Stimulated activated CD4-positive, alpha-beta T cell treated with anti-CD3 and anti-CD28 coated beads, Interleukin-15, amount 100 ng/mL, for 1 hour (primary cell): ENCODE measurements around the gene RHBDD1.

Experiments
- DNase-seq, 2 donors: peaks; one replicate each; pipeline ENCODE4 v3.0.0-alpha.2; 2020; ENCODE audit warnings: low read depth in 1 of 2, low spot score in 1 of 2

The RHBDD1 gene

DNA sequence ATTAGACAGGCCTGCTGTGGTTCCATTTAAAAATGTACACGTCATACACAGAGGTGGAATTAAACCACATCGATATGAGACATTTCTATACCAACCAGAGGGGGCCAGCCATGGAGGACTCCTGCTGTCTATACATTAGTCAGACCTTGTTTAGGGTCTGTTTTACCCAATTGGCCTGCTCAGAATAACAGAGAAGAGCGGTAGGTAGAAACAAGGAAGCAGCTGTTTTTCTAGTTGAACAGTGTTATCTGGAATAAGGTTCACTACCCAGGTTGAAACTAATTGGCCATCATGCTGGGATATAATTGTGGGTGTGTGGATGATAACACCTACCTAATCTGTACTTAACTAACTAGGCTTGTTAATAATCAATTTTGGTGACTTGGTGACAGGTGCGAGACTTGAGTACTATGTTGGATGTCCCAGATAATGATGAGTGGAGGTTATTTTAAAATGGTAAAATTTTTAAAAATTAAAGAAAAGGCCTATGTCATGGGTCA, 47.5 kb downstream of the RHBDD1 start:
- DNase-seq, result no peak

DNA sequence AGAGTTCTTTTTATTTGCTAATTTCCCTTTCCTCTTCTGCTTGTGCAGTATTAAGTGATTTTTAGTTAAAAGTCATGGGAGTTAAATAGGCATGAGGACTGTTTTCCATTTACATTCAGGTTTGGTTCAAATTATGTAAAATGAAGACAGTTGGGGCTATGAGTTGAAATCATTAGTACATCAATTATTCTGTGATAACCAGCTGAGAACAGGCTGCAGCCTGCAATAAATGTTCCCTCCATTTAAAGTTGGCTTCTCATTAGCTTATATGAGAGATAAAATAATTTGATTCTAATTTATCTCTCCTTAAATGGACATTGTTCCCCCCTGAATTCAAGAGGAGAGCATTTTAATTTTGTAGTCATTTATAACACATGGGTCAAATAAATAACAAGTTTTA, 48.3 kb downstream of the RHBDD1 start:
- DNase-seq, result no peak

DNA sequence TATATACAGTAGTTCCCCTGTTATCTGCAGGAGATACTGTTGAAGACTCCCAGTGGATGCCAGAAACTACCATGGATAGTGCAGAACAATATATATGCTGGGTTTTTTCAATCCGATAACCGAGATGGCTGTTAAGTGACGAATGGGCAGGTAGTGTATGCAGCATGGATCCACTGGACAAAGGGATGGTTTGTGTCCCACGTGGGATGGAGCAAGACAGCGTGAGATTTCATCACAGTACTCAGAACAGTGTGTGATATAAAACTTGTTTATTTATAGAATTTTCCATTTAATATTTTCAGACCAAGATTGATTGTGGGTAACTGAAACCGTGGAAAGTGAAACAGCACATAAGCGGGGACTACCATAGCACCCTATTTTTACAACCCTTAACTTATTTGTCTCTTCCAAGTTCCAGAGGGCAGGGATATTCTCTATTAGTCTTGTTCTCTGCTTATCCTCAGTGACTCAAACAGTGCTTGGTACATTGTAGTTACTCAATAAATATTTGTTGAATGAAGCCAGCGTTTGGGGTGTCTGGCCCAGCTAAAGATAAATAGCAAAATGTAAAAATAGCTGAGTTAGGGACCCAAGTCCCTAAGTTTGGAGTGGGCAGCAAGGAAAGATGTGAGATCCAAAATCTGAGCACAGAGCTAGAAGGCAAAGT, 50.0 kb downstream of the RHBDD1 start:
- no peak for DNase-seq

DNA sequence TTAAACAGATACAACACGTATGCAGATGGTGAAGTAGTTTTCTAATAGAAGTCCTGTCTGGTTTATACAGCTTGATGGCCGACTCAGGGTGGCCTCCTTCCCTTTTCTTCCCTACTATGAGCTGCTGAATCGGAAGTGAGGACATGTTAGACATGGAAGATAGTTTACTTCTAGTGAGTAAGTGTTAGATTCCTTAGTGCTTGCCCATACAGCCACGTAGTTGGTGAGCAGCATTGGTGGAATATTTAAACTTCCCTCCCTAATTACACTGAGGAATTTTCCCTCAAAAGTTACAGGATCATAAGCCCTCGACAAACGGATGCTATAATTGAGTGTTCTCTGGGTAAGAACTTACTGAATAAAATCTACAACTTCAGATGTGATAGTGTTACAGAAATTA, 52.1 kb downstream of the RHBDD1 start:
- DNase-seq, result no peak

GRCh38 chr2:226888378-226888965, 52.6 kb downstream of the RHBDD1 start:
- DNase-seq, result no peak

- DNase-seq, result no peak
Observed at GRCh38 chr2:226888971-226889370, 53.1 kb downstream of the RHBDD1 start.

GRCh38 chr2:226890286-226890685, 54.4 kb downstream of the RHBDD1 start:
- DNase-seq, result no peak

GRCh38 chr2:226891780-226892590, 56.1 kb downstream of the RHBDD1 start:
- DNase-seq, result no peak

GRCh38 chr2:226892729-226893128, 56.9 kb downstream of the RHBDD1 start:
- no peak for DNase-seq

- DNase-seq, result no peak
Observed at GRCh38 chr2:226893216-226893615, 57.4 kb downstream of the RHBDD1 start.

DNA sequence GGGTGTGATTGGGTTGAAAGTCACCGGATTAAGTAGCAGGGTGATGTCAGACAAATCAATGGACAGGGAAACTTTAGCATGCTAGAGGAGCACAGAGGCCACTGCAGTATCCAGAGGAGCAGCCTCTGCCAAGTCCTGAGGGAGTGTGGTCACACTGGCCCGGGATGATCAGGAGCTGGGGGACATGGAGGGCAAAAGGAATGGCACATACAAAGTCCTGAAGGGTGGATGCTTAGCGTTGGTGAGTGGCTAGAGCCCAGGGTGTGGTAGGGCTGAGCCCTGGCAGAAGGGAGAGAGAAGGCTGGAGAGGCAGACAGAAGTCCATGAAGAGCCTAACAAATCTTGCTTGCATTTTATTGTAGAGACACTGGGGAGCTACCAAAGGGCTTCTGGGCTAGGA, 58.9 kb downstream of the RHBDD1 start:
- no peak for DNase-seq

GRCh38 chr2:226895579-226895978, 59.7 kb downstream of the RHBDD1 start:
- DNase-seq, result no peak

GRCh38 chr2:226898121-226898520, 62.3 kb downstream of the RHBDD1 start:
- no peak for DNase-seq

GRCh38 chr2:226898897-226899296, 63.0 kb downstream of the RHBDD1 start:
- no peak for DNase-seq

DNA sequence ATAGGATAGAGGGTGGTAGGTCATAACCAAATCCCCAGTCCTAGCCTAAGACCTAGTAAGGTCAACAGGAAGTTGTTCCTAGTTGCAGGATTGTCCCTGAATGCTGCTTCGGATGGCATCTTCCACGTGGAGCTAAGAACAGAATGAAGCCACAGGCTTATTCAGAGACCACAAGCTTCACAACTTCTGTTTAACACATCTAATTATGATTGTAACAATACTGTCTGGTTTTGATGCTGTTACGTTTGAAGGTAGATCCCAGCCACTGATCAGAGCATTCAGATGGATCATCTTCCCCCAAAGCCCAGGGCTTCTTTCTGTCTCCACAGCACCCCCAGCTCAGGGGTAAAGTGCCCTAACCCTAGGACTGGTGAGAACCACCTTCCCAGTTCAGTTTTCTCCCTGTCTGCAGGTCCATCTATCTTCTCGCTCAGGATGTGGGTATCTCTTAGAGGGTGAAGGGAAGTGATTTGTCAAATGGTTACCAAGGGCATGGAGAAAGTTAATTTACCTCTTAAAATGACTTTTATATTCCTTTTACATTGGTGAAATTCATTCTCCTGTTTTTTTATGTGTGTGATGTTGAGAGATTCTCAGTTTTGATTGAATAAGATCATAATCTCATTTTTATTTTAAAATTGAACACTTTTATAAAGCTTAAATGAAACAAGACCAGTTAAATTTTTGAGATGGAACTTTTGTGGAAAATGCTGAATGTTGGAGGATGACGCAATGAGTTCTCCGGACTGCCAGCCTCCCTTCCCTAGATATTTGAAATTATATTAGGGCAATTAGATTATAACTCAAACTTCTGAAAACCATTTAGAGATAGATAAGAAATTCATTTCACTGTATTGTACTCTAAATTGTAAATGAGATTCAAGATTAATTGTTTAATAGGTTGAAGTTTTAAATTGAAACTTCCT, 66.5 kb downstream of the RHBDD1 start:
- no peak for DNase-seq

DNA sequence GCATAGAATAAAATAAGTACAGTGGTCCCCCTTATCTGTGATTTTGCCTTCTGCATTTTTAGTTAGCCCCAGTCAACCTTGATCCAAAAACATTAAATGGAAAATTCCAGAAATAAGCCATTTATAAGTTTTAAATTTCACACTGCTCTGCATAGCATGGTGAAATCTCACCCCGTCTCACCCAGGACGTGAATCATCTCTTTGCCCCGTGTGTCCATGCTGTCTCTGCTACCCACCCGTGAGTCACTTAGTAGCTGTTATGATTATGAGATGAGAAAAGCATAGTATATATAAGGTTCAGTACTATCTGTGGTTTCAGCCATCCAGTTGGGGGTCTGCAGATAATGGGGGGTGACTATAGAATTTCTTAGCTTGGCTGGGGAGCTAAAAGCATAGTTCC, 67.3 kb downstream of the RHBDD1 start:
- no peak for DNase-seq

DNA sequence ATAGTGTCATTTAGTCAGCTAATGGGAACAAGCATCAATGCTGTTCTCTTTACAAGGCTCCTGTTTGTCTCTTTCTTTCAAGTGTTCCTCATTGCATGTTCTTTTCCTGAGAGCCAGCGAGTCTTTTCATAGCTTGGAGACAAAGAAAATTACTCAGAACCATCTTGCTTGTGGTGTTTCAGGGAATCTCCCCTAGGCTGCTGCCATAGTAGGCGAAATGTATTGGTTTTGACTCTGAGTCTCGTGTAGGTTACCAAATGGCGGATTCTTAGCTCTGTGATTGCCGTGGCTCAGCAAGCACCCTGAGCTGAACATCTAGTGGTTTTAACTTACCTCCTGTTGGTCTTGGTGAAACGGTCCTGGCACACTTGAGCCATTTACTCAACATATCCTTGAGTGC, 68.7 kb downstream of the RHBDD1 start:
- DNase-seq, result no peak

GRCh38 chr2:226905718-226906117, 69.9 kb downstream of the RHBDD1 start:
- DNase-seq, result no peak

DNA sequence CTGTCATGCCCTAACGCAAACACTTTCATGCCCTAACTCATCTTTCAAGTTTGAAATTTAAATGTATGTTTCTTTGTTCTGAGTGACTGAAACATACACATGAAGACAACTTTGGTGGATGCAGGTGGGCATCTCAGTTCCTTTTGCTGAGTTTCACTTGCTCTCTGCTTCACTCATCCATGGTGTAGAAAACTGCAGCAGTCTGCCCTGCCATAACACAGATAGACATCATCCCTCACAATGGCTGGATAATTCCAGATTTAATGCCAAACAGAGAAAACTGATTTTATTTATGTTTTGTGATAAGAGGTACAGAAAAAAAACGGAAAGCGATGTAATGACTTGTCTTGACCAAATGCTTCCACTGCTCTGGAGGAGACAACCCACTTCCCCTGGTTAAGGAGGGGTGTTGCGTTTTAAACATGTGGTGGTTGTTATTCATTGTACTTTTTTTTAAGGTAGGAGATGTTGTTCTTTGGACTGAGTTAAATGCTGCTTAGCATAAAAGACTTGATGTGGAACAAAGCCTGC, 70.4 kb downstream of the RHBDD1 start:
- DNase-seq, result no peak

DNA sequence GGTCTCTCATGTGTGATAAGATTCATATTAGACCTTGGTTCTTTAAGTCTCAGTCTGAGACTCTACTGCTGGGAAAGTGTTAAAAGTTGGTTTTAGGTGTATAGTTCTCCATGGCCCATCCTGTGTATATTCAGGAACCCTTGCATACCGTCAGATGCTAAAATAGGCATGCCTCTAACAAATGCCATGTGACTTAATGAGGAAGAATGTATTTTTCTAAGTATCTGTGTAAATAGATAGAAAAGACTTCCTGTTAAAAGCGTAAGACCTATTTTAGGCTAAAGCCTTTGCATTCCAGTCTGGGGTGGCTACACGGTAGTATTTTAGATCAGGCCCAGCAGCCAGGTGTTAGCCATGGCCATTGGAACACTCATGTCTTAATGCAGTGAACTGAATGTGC, 73.3 kb downstream of the RHBDD1 start:
- DNase-seq, result no peak

GRCh38 chr2:226909836-226910235, 74.0 kb downstream of the RHBDD1 start:
- DNase-seq, result no peak
